IPS-15b (cell line): ENCODE results near the gene DENND1C.

ENCODE experiments used
- H3K27me3 ChIP-seq: one replicate; pipeline ENCODE4 v1.6.1; 2013; ENCODE audit warnings: low read length; ENCODE audit not compliant: control insufficient read depth, insufficient read depth
- H3K36me3 ChIP-seq: one replicate; pipeline ENCODE4 v1.6.1; 2013; ENCODE audit warnings: low read length; ENCODE audit not compliant: control insufficient read depth, insufficient read depth
- H3K4me1 ChIP-seq: one replicate; pipeline ENCODE4 v1.6.1; 2013; ENCODE audit warnings: mild to moderate bottlenecking, low read length; ENCODE audit not compliant: control insufficient read depth, insufficient read depth
- H3K4me3 ChIP-seq: one replicate; pipeline ENCODE4 v1.5.1; 2013; ENCODE audit warnings: low read depth, low read length
- H3K9ac ChIP-seq: one replicate; pipeline ENCODE4 v1.6.1; 2013; ENCODE audit warnings: low read depth, mild to moderate bottlenecking, low read length
- H3K9me3 ChIP-seq: one replicate; pipeline ENCODE4 v1.6.1; 2013; ENCODE audit warnings: mild to moderate bottlenecking, low read length; ENCODE audit not compliant: control insufficient read depth, insufficient read depth

The DENND1C gene

GRCh38 chr19:6484831-6485230 lies 3.2 kb upstream of the DENND1C start:
- no peaks in the 10 kb centered on the region for H3K9me3 ChIP-seq
- H3K27me3 ChIP-seq, result no peaks in the 10 kb centered on the region
- no peak overlapping the region for H3K4me3 ChIP-seq
- no peaks in the 10 kb centered on the region for H3K4me1 ChIP-seq
- no peaks in the 10 kb centered on the region for H3K36me3 ChIP-seq
- H3K9ac ChIP-seq, result no peak overlapping the region

- Histone ChIP-seq H3K9ac (no peak overlapping the region), H3K4me3 (no peak overlapping the region), H3K27me3 (no peaks in the 10 kb centered on the region), H3K9me3 (no peaks in the 10 kb centered on the region), H3K4me1 (peaks cover 2% of the 10 kb centered on the region), H3K36me3 (no peaks in the 10 kb centered on the region)
These were observed 2.6 kb upstream of the DENND1C start for GRCh38 chr19:6484230-6484629.

- Histone ChIP-seq H3K9me3 (no peaks in the 10 kb centered on the region), H3K27me3 (no peaks in the 10 kb centered on the region), H3K4me1 (peaks cover 3% of the 10 kb centered on the region), H3K4me3 (no peak overlapping the region), H3K9ac (no peak overlapping the region), H3K36me3 (no peaks in the 10 kb centered on the region)
These were observed 1.6 kb upstream of the DENND1C start for GRCh38 chr19:6483235-6483634.

- Histone ChIP-seq H3K9me3 (no peaks in the 10 kb centered on the region), H3K4me1 (peaks cover 3% of the 10 kb centered on the region), H3K27me3 (no peaks in the 10 kb centered on the region), H3K9ac (no peak overlapping the region), H3K4me3 (no peak overlapping the region), H3K36me3 (no peaks in the 10 kb centered on the region)
These were observed 728 bp upstream of the DENND1C start for GRCh38 chr19:6482343-6482686.

- Histone ChIP-seq H3K9ac (no peak overlapping the region), H3K36me3 (no peaks in the 10 kb centered on the region), H3K9me3 (no peaks in the 10 kb centered on the region), H3K4me3 (no peak overlapping the region), H3K27me3 (no peaks in the 10 kb centered on the region), H3K4me1 (peaks cover 3% of the 10 kb centered on the region)
These were observed 655 bp downstream of the DENND1C start for GRCh38 chr19:6480848-6481415.

DNA sequence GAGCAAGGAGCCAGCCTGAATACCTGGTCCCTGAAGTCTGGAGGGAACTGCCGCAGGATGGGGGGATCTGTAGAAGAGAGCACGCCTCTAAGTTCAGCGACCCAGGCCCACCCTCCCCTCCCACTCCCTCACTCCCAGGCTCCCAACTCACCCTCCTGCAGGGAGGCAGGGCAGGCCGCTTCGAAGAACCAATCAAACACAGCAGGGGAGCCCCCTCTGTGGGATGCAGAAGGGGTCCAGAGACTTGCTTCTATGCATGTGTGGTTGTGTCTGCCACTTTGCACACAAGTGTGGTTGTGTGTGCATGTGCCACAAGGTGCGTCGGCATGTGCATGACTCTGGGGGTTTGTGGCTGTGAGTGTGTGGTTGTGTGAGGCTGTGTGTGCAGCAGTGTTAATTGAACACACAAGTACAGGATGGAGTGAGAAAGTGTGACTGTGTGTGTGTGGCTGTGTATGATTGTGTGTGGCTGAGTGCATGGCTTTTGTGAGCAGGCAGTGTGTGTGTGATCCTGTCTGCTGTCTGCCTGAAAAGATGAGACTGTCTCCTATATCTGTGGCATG lies 1.7 kb downstream of the DENND1C start:
- H3K27me3 ChIP-seq, result peaks cover 5% of the 10 kb centered on the region
- H3K36me3 ChIP-seq, result no peaks in the 10 kb centered on the region
- H3K4me3 ChIP-seq, result no peak overlapping the region
- no peak overlapping the region for H3K9ac ChIP-seq
- no peaks in the 10 kb centered on the region for H3K9me3 ChIP-seq
- peaks cover 3% of the 10 kb centered on the region for H3K4me1 ChIP-seq

GRCh38 chr19:6478815-6479214 lies 2.8 kb downstream of the DENND1C start:
- no peak overlapping the region for H3K4me3 ChIP-seq
- no peak overlapping the region for H3K9ac ChIP-seq
- no peaks in the 10 kb centered on the region for H3K36me3 ChIP-seq
- peaks cover 3% of the 10 kb centered on the region for H3K4me1 ChIP-seq
- H3K9me3 ChIP-seq, result no peaks in the 10 kb centered on the region
- peaks cover 11% of the 10 kb centered on the region for H3K27me3 ChIP-seq

GRCh38 chr19:6476896-6477431 lies 4.6 kb downstream of the DENND1C start:
- H3K36me3 ChIP-seq, result no peaks in the 10 kb centered on the region
- peak overlapping the region; percentile 77 for H3K4me3 ChIP-seq
- peaks cover 3% of the 10 kb centered on the region for H3K4me1 ChIP-seq
- H3K9me3 ChIP-seq, result no peaks in the 10 kb centered on the region
- H3K9ac ChIP-seq, result no peak overlapping the region
- H3K27me3 ChIP-seq, result peaks cover 11% of the 10 kb centered on the region

- Histone ChIP-seq H3K9ac (no peak overlapping the region), H3K27me3 (peaks cover 11% of the 10 kb centered on the region), H3K4me1 (peaks cover 3% of the 10 kb centered on the region), H3K9me3 (no peaks in the 10 kb centered on the region), H3K4me3 (peak overlapping the region; percentile 81), H3K36me3 (no peaks in the 10 kb centered on the region)
These were observed 5.3 kb downstream of the DENND1C start for GRCh38 chr19:6476155-6476895.

- H3K9ac ChIP-seq, result peak overlapping the region; percentile 26
- H3K4me3 ChIP-seq, result peak overlapping the region; percentile 81
- H3K36me3 ChIP-seq, result no peaks in the 10 kb centered on the region
- peaks cover 11% of the 10 kb centered on the region for H3K27me3 ChIP-seq
- peaks cover 3% of the 10 kb centered on the region for H3K4me1 ChIP-seq
- H3K9me3 ChIP-seq, result no peaks in the 10 kb centered on the region
These were observed 6.1 kb downstream of the DENND1C start for GRCh38 chr19:6475321-6476108.

DNA sequence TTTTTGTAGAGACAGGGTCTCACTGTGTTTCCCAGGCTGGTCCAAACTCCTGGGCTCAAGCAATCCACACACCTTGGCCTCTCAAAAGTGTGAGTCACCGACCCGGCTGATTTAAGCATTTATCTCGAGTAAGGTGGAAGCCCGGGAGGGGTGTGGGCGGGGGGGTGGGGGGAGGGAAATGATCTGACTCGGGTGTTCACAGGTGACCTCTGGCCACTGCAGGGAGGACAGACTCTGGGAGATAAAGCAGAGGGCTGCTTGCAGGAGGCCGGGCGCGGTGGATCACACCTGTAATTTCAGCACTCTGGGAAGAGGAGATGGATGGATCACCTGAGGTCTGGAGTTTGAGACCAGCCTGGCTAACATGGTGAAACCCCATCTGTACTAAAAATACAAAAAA lies 7.9 kb downstream of the DENND1C start:
- Histone ChIP-seq H3K4me3 (no peak overlapping the region), H3K4me1 (no peaks in the 10 kb centered on the region), H3K9me3 (no peaks in the 10 kb centered on the region), H3K9ac (no peak overlapping the region), H3K27me3 (peaks cover 11% of the 10 kb centered on the region), H3K36me3 (no peaks in the 10 kb centered on the region)
